Skin of body (tissue), 2 donors: ENCODE results near the gene LDB3. TPM values are rescaled to one million over a fixed set of nuclear protein-coding genes. Genes with fewer than 3 reads are reported as not detected.
A peak's percentile ranks its signal among the peaks of the same experiment; 100 is the strongest.

Experiments
- DNase-seq: peaks from one replicate; lab custom pipeline; 2025; lab: John Stamatoyannopoulos, UW
- total RNA-seq: library from RNA; depleted of rRNA; stranded (reverse); fragments of >200 nt; gene quantifications from one replicate; pipeline ENCODE4 v1.2.3, GENCODE V29; 2014

LDB3 gene
- total RNA-seq, 1 donor from 2014 or later: 25.0 TPM

DNA sequence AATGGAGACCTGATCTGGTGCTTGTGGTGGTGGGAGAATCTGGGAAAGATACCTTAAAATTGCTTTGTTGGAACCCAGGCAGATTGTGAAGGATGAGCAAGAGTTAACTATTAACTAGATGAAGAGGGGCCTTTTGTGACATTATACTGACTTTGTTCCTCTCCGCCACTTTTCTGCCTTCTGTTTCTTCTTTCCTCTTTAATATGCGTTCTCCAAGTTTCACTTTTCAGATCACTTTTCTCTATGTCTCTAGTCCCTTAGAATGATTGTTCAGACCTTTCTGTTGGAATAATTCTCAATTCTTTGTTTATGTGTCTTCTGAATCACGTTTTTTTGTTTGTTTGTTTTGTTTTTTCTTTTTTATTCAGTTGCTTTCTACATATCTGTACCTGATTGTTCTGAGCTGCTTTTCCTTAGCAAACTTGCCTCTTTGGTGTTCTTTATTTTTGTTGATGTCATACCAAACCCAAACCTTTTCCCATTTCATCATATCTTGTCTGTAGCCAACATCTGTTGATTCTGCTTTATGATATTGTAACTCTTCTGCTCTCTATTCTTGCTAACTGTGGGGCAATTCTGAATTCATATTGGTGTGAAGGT, 90.9 kb downstream of the LDB3 start:
- no peak for DNase-seq

DNA sequence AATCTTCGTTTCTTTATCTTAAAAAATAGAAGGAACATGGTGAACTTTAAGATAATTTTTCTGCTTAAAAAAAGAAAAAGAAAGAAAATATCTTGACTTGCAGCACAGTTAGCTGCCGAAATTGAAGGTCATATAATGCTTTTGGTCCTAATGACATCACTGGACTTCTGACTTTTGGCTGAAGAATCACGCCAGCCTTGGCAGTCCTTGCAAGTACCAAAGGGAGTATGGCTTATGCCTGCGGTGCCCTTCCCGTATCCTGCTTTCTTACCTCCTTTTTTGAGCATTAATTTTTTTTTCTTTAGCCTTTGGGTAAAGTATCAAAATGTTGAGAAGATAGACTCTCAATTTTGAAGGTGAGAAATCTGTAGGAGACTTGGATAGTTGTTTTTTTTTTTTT, 95.1 kb downstream of the LDB3 start:
- no peak for DNase-seq

DNA sequence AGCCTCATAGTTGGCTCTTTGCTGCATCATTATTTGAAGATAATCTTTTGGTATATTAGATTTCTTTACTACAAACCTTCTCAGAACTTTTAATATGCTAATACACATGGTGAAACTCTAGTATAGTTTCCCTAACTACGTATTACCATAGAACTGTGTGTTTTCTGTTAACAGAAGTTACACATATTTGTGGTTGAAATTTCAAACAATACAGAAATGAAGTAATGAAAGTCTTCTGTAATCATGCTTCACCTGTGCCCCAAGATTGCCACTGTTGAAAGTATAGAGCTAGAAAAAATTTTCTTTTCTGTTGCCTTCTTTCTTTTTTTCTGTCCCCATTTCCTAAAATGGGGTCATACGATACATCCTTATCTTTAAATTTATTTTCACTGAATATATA, 97.2 kb downstream of the LDB3 start:
- DNase-seq: no peak

DNA sequence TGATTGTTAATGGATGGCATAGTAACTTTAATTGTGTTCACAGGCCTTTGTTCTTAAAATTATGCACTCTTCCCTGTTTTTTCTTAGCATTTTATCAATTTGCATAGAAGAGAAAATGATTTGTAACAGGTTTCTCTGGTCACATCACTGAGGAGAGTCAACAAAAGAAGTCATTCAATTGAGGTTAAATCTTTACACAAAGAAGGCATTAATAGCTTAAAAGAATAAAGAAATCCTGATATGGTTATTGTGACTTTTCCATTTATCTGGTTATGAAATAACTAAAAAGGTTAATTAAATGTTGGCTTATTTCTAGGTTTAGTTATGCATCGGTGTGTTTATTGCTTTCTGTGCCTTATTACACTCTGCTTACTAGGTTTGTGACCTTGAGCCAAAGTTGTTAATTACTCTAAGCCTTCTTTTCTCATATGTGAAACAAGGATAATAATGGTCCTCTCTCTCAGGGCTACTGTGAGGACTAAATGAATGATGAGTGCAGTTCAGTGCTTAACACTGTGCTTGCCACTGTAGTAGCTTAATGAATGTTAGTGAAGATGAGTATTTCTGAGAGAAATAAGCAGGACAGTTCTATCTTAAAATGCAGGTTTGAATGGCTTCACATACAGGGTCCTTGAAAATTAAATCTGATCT, 100.2 kb downstream of the LDB3 start:
- DNase-seq: no peak

DNA sequence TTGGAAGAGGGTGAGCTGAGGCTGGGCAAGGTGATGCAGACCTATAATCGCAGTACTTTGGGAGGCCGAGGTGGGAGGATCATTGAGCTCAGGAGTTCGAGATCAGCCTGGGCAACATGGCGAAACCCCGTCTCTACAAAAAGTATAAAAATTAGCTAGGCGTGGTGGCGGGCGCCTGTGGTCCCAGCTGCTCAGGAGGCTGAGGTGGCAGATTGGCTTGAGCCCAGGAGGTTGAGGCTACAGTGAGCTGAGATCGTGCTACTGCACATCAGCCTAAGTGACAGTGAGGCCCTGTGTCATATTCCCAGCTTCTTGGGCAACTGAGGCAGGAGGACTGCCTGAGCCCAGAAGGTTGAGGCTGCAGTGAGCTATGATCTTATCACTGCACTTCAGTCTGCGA, 101.7 kb downstream of the LDB3 start:
- DNase-seq: no peak

DNA sequence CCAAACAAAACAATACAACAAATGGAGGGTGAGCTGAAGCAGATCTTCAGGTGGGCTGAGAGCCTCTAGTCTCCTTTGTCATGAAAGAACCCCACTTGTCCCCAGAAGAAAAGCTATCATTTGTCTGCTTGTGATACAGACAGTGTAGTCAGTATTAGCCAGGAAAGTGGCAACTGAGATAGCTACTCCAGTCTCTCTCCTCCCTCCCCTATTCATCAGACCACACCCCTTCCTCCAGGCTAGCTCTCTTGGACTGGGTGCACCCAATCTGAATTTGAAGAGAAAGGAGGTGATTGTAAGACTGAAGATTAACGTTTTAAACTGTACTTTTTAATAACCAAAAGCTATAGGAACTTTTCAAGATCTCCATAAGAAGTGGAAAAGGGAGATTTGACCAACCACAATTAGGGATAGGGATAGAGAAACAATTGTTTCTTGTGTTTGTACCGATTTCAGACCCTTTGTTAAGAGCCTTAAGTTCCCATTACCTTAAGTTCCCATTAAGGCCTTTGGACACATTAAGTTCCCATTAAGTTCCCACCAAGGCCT, 102.2 kb downstream of the LDB3 start:
- no peak for DNase-seq

DNA sequence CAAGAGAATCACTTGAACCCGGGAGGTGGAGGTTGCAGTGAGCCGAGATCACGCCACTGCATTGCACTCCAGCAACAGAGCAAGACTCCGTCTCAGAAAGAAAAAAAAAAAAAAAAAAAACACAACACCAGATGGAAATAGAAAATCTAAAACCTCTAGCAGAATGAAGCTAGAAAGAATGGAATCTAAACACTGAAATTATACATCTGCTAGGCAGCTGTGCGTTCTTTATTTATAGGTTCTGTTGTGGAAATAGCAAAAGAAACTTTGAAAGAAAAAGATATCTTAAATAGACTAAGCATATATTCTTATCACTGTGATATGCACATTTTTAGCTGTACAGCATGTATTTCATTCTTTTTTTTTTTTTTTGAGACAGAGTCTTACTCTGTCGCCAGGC, 105.2 kb downstream of the LDB3 start:
- DNase-seq: peak; percentile 86

DNA sequence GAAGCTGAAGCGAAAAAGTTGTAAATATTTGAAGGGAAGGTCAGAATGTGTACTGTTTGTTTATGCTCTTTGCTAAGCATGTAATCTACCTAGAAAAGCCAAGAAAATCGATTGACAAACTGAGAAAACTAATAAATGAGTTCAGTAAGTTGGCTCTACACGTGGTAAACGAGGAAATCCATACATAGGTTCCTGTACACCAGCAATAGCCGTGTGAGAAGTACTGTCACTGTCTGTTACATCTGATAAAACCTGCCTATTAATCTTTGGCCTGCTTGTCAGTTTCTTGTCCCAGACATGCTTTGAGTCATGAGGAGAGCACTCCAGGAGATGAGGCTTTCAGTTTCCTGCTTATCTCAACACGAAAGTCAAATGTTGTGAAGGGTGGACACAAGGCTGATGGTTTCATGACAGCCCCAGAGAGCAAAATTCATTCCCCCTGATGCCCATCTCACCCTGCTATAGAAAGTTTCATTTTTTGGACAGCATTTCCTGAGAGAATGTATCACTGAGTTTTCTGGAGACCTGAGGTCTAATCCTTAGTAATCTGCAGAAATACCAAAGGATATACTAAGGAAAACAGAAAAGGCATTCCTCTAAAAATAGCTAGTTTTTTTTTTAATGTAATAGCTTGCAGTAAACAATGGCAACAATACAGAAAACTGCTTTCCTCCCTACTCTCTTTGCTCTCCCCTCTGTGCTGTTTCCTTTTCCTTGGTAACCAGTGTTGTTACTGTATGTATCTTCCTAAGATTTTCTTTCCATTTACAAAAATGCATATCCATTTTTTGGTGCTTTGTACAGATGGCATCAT, 107.0 kb downstream of the LDB3 start:
- peak; percentile 27 for DNase-seq

DNA sequence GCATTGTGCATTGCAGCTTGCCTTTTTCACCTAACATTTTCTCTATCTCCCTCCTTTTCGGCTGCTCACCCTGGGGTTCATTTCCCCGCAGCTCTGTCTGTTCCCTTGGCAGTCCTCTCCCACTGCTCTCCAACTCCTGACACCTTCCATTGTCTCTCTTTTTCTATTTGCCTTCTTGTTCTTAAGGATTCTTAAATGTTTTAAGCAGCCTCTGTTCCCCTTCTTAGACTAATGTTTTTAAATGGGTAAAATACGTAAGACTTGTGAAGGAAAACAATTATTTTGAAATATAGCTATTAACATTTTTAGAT, 107.5 kb downstream of the LDB3 start:
- DNase-seq: no peak

DNA sequence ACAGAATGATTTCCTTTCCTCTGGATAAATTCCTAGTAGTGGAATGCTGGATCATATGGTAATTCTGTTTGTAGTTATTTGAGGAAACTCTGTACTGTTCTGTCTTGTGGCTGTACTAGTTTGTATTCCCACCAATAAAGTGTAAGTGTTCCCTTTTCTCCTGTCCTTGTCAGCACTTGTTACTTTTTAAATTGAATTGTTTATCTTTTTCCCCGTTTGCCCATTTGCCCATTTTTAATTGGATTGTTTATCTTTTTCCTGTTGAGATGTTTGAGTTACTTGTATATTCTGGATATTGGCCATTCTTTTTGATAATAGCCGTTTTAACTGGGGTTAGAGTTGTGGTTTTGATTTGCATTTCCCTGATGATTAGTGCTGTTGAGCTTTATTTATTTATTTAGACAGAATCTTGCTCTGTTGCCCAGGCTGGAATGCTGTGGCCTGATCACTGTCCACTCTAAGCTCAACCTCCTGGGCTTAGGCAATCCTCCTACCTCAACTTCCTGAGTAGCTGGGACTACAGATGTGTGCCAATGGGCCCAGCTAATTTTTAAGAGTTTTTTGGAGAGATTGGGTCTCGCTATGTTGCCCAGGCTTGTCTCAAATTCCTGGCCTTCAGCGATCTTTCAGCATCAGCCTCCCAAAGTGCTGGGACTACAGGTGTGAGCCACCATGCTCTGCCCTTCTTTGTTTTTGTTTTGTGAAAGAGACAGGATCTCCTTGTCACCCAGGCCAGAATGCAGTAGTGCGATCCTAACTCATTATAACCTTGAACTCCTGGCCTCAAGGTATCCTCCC, 111.1 kb downstream of the LDB3 start:
- no peak for DNase-seq

DNA sequence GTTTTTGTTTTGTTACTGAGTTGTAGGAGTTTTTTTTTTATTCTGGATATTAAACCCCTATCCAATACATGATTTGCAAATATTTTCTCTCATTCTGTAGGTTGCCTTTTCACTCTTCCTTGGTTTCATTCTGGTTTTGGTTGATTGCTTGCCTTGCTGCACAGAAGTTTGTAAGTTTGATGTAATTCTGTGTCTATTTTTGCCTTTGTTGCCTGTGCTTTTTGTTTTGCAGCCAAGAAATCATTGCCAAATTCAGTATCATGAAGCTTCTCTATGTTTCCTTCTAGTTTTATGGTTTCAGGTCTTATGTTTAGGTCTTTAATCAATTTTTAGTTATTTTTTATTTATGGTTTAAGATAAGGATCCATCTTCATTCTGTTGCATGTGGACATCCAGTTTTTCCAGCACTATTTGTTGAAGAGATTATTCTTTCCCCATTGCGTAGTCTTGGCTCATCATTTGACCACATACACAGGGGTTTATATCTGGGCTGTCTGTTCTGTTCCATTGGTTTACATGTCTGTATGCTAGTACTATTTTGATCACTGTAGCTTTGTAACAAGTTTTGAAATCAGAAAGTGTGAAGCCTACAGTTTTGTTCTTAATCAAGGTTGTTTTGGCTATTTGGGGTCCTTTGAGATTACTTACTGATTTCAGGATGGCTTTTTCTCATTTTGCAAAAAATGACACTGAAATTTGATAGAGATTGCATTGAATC, 114.5 kb downstream of the LDB3 start:
- DNase-seq: no peak

DNA sequence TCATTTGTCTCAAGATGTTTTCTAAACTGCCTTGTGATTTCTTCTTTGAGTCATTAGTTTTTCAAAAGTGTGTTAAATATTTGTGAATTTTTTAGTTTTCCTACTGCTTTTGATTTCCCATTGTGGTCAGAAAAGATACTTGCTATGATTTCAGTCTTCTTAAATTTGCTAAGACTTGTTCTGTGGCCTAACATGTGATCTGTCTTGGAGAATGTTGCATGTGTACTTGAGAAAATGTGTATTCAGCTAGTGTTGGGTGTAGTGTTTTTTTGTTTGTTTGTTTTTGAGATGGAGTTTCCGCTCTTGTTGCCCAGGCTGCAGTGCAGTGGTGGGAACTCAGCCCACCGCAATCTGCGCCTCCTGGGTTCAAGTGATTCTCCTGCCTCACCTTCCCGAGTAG, 116.7 kb downstream of the LDB3 start:
- DNase-seq: no peak

Other genes starting within 250 kb of the LDB3 start
- 62.0 TPM for gene WAPL, start 146.7 kb upstream of the LDB3 start, total RNA-seq
- gene OPN4, start 14.0 kb upstream of the LDB3 start, total RNA-seq: not detected
- gene BMPR1A, start 88.1 kb downstream of the LDB3 start, total RNA-seq: 58.5 TPM